Left lobe of liver (tissue), 2 donors: ENCODE measurements around the gene HLF. TPM values are rescaled to one million over a fixed set of nuclear protein-coding genes. Genes with fewer than 3 reads are reported as not detected.

ENCODE experiments used
- ATAC-seq: fragments of 200-7000 bp; cut with Tn5 transposase; one replicate; pipeline ENCODE4 v1.9.1; 2020; ENCODE audit warnings: mild to moderate bottlenecking, moderate library complexity
- DNase-seq: peaks from one replicate; pipeline ENCODE4 v3.0.0-alpha.2; 2020; ENCODE audit warnings: low spot score
- total RNA-seq: library from RNA; stranded (reverse); gene quantifications from one replicate; pipeline ENCODE4 v1.2.1, GENCODE V29; 2021
- donor health status: DM: no; HTN: no; CAD: no; lungs with moderate emphysema.
- donor health status: DM: no; HTN: yes; CAD: no.

Gene HLF
- total RNA-seq, 1 donor from 2014 or later: 65.8 TPM

- DNase-seq (no peak), ATAC-seq (no peak)
These were observed 14.9 kb upstream of the HLF start for GRCh38 chr17:55249861-55250260.

- DNase-seq (no peak), ATAC-seq (no peak)
These were observed 10.4 kb upstream of the HLF start for GRCh38 chr17:55254375-55254774.

- DNase-seq (no peak), ATAC-seq (no peak)
These were observed 6.1 kb upstream of the HLF start for GRCh38 chr17:55258578-55259135.

- DNase-seq: no peak
- no peak for ATAC-seq
These were observed 5.1 kb upstream of the HLF start for GRCh38 chr17:55259684-55260111.

- no peak for ATAC-seq
- no peak for DNase-seq
These were observed 3.4 kb upstream of the HLF start for GRCh38 chr17:55261311-55261710.

- DNase-seq: no peak
These were observed 1.0 kb upstream of the HLF start for GRCh38 chr17:55263569-55264277.

GRCh38 chr17:55264278-55264644, 499 bp upstream of the HLF start:
- no peak for DNase-seq
- ATAC-seq: no peak

More at GRCh38 chr17:55263569-55264277, 1.0 kb upstream of the HLF start:
- ATAC-seq: no peak

GRCh38 chr17:55265311-55266021, 706 bp downstream of the HLF start:
- ATAC-seq: peak; percentile 23
- DNase-seq: peak; percentile 50

- DNase-seq: peak; percentile 59
- ATAC-seq: peak; percentile 33
These were observed 1.5 kb downstream of the HLF start for GRCh38 chr17:55266051-55266957.

- ATAC-seq (peak; percentile 56), DNase-seq (peak; percentile 63)
These were observed 2.4 kb downstream of the HLF start for GRCh38 chr17:55266958-55267688.

- ATAC-seq (peak; percentile 15), DNase-seq (peak; percentile 56)
These were observed 3.3 kb downstream of the HLF start for GRCh38 chr17:55267777-55268648.

GRCh38 chr17:55268649-55269480, 4.1 kb downstream of the HLF start:
- no peak for ATAC-seq
- no peak for DNase-seq

- DNase-seq (no peak), ATAC-seq (no peak)
These were observed 5.1 kb downstream of the HLF start for GRCh38 chr17:55269894-55270293.

- no peak for ATAC-seq
- no peak for DNase-seq
These were observed 6.4 kb downstream of the HLF start for GRCh38 chr17:55271223-55271571.

- ATAC-seq (no peak), DNase-seq (no peak)
These were observed 7.4 kb downstream of the HLF start for GRCh38 chr17:55271958-55272710.

- ATAC-seq (peak; percentile 15), DNase-seq (no peak)
These were observed 8.2 kb downstream of the HLF start for GRCh38 chr17:55272711-55273578.
